Measurements from ENCODE around the gene GRK5.
"Not testable (repeated sequence)": the region's sequence is repeated elsewhere in the genome, so short reads cannot be mapped to it uniquely, and the experiment has no call there.

Gene GRK5

DNA sequence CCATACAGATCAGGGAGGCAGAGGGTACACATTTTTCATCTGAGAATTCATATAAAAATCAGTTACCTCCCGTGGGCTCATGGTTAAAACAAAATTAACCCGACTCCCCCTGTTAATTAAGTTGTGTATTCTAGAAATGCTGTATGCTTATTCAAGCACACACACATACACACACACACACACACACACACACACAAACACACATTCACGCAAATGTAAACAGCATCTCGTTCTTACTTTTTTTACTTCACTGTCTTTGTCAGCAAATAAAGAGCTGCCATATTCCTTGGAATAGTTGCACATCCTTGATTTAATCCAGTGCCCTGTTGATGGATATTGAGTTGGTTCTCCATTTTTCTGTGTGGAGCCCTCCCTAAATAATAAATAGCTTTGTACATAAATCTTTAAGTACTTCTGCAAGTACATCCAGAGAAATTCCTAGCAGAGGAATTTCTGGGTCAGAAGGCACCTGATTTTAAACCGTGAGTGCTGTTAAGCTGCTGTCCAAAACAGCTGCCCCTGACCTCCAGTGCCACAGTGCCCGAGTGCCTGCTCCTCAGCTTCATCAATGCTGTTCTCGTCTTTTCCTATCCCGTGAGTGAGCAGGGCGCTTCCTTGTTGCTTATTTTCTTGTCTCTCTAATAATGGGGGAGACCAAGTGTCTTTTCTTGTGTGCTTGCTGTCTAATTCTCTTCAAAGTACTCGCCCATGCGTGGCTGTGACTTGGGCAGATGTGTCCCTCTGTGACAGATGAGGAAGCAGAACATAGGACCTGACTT, 217.9 kb downstream of the GRK5 start:
- DNase-seq: no peak

DNA sequence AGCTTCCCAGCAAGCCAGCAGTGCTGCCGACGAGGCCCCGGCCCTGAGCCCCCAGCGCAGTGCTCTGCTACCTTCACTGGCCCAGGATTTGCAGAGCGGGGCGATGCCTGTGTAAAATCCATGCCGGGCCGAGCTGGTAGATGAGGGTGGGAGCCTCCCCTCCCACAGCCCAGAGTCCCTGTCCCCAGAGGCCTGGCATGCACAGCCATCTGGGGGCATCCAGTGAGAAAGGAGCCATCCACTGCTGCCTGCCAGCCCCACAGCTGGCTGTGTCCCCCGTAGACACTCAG, 218.5 kb downstream of the GRK5 start:
- DNase-seq: no peak

DNA sequence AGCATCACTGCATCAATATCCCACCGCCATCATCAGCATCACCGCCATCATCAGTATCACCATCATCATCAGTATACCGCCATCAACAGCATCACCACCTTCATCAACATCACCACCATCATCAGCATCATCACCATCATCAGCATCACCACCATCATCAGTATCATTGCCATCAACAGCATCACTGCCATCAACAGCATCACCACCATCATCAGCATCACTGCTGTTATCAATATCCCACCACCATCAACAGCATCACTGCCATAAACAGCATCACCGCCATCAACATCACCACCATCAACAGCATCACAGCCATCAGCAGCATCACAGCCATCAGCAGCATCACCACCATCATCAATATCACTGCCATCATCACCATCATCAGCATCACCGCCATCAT, 219.3 kb downstream of the GRK5 start:
- no peak for DNase-seq

DNA sequence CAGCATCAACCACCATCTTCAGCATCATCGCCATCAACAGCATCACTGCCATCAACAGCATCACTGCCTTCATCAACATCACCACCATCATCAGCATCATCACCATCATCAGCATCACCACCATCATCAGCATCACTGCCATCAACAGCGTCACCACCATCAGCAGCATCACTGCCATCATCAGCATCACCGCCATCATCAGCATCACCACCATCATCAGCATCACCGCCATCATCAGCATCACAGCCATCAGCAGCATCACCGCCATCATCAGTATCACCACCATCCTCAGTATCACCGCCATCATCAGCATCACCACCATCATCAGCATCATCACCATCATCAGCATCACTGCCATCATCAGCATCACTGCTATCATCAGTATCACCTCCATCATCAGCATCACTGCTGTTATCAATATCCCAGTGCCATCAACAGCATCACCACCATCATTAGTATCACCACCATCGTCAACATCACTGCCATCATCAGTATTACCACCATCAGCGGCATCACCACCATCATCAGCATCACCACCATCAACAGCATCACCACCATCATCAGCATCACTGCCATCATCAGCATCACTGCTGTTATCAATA, 220.0 kb downstream of the GRK5 start:
- DNase-seq: no peak

DNA sequence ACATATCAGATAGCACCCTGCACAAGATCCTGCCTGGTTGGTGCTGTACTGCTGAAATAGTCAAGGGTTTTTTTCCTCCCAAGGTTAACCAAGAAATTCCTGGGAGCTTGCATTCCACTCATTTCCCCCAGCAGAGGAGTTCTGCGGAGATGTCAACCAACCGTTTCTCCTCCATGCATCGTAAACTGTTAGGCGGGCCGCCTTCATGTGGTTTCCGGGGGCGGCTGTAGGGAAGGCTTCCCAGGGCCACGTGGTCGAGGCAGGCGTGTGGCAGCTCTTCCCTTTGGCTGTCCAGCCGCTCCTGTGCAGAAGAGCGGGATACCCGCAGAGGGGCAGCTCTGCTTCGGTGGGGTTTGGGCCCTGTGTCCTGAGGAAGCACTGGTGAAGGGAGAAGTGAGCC, 221.4 kb downstream of the GRK5 start:
- DNase-seq: no peak

DNA sequence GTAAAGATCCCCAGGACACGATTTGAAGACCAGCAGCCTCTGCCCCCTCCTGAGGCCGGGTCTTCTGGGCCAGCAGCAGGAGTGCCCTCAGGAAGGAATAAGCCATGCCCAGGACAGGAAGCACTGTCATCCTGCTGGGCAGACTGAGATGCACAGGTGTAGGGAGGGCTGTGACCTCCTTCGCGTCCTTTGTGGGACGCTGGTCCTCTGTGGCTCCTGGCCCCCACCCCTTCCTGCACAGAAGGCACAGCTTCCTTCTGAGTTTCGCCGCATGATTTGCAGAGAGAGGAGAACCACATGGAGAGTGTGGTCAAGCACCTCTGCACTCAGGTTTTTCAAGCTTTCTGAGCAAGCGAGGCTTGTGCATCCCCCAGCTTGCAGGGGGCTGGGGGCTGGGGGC, 222.4 kb downstream of the GRK5 start:
- no peak for DNase-seq

DNA sequence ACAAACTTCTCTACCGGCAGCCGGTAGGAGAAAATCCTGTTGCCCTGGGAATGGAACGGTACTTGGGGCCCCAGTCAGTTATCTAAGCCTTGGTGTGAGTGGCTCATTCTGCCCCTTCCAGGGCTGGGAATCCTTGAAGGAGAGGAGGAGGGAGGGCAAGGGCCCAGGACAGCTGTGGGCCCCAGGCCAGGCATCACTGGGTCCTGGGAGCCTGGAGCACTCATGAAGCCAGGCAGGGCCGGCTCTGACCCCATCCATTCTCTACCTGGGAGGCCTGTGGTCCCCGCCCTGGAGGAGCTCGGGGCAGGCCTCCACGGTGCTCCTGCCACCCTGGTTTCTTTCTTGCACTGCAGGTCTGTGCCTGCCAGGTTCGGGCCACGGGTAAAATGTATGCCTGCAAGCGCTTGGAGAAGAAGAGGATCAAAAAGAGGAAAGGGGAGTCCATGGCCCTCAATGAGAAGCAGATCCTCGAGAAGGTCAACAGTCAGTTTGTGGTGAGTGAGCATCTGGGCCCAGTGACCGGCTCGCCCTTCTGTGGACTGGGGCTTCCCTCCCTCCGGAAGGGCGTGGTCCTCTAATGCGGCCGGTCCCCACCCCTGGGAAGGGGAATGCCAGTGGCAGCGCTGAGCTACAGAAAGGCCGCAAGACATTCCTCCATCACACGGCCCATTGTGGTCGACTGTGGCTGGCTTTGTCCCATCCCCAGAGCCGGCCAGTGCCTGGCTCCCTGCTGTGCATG, 223.8 kb downstream of the GRK5 start:
- no peak for DNase-seq

DNA sequence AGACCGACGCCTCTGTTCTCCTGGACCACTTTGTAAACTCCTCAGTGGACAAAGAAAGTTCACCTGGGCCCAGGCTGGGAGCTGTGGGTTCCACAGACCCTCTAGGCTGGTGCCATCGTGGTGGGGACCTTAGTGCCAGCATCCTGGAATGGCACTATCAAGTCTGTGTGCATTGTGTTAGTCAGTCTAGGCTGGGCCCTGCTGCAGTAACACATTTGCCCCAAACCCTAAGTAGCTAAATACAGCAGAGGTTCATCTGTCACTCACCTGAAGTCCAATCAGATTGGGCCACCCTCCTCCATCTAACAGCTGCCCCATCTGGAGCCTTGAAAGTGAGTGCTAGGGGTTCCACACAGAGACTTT, 224.4 kb downstream of the GRK5 start:
- DNase-seq: no peak

DNA sequence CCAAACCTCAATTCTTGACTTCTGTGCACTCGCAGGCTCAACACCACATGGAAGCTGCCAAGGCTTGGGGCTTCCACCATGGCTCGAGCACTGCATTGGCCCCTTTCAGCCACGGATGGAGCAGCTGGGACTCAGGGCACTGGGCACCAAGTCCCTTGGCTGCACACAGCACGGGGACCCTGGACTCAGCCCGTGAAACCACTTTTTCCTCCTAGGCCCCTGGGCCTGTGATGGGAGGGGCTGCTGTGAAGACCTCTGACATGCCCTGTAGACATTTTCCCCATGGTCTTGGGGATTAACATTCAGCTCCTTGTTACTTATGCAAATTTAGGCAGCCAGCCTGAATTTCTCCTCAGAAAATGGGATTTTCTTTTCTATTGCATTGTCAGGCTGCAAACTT, 227.6 kb downstream of the GRK5 start:
- not testable (repeated sequence) for DNase-seq

DNA sequence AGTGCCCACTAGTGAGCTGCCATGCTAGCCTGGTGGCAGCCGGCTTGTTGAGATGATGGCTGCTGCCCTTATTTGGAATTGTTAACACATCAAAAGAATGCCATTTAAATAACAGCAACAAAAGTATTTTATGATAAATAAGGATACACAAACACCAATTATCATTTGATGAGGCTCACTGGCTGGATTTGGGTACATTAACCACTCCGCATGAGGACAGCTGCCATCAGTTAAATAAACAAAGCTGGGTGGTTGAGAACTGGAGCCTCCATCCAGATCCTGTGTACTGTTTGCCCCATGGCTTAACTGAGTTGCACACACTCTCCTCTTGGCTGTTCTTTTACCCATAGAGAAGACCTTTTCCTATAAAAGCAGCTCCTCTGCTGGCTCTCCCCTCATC, 231.3 kb downstream of the GRK5 start:
- no peak for DNase-seq

DNA sequence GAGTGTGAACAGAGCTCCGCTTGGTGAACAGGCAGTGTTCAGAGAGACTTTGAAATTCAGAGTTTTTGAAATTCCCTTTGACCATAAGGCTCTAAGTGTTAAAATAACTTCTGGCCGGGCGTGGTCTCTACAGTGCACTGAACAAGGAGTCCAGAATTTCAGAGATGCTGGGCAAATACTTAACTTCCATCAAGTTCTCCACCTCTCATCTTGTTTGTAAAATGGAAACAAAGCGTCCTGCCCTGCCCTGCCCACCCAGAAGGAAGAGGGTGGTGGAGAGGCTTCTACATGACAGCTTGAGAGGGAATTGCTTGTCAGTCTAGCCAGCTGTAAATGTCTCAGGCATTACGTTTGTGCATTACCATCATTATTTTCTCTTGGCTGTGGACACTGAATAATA, 232.6 kb downstream of the GRK5 start:
- no peak for DNase-seq

DNA sequence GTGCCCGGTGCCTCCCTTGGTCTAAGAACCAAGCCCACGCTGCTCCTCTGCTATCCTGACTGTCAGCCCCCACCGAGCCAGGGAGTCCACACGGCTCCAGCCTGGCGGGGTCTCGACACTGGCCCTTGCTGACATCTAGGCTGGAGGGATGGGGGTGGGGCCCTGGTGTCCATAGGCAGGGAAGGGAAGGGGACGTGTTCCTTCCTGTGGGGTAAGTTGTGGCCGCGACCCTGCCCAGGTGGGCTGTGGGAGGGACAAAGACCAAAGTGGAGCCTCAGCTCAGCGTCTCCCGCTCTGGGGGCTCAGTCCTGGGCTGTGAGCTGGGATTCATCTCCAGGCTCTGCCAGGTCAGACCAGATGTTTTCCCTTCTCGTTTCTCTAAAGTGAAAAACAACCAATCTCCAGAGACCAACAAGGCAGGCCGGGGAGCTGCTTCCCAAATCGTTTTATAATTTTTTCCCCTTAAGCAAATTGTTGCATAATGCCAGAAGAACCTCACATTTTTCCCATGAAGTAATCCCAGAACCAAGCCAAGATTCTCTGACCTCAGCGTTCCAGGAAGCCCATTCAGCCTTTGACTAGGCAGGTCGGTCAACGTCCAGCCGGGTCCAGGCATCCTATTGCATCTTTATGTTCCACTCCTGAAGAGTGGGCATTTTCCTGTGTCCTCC, 233.9 kb downstream of the GRK5 start:
- no peak for DNase-seq

DNA sequence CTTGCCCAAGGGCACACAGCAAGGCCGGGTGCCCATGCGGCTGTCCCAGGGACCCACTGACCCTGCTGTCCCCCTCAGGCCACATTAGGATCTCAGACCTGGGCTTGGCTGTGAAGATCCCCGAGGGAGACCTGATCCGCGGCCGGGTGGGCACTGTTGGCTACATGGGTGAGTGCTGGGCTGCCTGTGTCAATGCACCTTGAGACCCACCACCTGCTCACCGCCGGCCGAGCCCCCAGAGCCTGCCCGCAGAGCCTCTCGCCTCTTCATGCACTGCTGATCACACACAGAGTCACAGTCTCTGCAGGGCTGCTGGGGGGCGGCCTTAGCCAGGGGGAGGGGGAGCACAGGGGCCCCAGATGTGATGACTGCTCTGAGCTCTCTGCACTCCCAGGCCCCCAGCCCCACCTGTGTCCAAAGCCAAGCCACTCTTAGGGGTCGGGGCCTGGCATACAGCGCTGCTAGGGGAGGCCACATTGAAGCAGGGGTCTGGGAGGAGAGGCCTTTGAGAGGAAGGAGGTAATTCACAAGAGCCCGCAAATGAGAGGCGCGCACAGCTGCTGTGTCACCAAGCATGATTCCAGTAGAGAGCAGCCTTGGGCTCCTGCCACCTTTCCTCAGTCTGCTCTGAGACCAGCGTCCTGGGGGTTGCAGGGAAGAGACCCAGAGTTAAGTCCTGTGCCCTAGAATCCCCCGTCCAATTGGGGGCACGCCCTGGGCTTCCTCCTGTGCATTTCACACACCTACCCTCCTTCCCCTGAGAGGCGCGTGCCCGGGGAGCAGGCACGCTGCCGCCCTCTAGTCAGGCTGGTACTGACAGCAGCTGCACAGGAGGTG, 234.8 kb downstream of the GRK5 start:
- DNase-seq: no peak

DNA sequence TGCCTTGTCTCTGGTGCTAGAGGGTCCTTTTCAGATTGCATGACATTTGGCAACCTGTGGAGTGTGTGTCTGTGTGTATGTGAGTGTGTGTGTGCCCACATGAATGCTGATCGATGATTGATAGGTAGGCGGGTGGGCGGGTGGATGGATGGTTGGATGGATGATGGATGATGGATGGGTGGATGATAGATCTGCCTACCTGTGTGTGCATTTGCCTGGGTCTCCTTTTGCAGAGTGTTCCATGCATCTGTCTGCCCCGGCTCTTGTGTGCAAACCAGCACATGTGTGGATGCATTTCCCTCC, 235.3 kb downstream of the GRK5 start:
- no peak for DNase-seq

DNA sequence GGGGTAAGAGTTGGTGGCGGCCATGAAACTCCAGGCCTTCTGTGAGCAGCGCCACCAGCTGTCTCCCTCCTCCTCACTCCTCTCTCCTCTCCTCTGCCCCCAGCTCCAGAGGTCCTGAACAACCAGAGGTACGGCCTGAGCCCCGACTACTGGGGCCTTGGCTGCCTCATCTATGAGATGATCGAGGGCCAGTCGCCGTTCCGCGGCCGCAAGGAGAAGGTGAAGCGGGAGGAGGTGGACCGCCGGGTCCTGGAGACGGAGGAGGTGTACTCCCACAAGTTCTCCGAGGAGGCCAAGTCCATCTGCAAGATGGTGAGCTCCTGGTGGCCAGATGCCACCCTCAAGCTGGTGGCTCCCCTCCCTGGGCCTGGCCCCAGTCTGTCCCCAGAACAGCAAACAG, 236.1 kb downstream of the GRK5 start:
- DNase-seq: no peak

DNA sequence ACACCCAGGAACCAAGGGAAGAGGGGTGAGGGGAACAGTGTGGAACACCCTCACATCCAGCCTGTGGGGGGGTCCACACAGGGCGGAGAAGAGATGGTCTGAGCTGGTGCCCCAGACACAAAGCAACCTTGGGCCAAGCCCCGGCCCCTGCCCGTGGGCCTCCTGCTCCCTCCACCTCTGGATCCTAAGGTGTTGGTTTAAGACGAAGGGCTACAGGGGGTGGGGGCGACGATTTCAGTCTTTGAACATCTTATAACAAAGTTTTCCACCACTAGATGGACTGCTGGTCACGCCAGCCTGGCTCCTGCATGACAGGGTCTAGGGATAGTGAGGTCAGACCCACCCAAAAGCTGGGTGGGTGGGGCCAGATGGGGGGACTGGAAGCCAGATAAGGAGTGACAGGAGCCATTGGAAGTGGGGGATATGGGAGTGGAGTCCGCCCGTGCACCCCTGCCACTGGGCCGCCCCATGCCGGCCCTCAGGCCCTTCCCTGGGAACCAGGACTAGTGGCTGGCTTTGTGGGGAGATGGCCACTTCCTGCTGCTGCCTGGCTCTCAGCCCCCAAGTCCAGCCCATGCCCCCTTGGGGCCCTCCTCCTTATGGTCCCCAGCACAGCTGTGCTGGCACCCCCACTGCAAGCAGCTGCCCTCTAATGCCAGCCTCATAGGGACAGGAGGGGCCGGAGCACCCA, 236.7 kb downstream of the GRK5 start:
- no peak for DNase-seq

DNA sequence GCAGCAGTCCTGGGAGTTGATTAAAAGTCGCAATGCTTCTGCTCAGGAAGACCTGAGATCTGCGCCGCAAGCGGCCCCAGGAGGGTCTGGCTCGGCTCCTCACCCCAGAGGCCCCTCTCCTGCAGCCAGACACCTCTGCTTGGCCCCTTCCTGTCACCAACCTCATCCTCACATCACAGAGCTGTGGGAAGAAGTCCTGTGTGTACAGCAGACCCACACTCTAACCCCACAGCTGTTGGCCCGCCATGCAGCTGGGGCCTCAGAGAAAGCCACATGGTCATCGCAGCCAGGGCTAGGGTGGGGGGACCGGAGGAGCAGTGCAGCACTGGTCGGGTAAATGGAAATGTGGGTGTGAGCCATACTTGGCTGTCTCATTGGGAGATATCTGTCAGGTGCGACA, 237.5 kb downstream of the GRK5 start:
- DNase-seq: no peak

DNA sequence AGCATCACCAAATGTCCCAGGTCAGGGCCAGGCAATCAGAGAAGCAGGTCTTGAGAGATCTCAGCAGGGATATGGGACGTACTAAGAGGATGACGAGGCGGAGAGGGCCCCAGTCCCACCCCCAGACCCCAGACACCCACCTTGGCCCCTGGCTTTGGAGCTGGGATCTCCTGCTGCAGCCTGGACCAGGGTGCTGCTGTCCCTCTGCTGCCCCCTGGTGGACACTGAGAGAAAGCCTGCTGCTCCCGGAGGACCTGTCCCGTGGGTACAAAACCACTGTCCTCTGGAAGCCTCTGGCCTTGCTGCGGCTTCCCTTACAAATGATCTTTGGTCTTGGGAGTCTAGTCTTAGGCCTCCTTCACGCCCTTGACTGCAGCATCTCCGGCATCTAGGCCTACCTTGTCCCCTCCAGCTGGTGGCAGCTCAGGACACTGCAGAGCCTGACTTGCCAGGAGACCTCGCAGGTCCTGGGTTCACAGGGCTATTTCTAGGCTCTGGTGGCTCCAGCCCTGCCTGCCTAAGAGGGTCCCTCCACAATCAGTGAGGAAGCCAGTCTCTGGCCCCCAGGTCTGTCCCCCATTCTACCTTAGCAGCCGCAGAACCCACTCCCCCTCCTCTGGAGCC, 238.1 kb downstream of the GRK5 start:
- peak; percentile 83 for DNase-seq

DNA sequence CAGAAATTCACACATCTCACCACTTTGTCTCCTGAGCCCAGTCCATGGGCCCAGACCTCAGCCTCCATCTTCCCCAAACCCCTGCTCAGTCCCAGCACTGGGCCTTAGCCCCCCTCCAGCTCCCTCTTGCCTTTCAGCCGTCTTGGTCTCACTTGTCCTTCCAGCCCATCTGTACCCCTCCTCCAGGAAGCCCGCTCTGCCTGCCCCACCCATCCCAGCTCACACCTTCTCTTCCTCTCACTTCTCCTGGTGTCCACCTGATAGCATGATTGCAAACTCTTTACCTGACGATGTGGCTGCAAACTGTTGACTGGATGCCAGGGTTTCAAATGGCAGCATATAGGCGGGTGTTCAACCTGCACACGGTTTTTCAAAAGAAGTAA, 238.6 kb downstream of the GRK5 start:
- no peak for DNase-seq

DNA sequence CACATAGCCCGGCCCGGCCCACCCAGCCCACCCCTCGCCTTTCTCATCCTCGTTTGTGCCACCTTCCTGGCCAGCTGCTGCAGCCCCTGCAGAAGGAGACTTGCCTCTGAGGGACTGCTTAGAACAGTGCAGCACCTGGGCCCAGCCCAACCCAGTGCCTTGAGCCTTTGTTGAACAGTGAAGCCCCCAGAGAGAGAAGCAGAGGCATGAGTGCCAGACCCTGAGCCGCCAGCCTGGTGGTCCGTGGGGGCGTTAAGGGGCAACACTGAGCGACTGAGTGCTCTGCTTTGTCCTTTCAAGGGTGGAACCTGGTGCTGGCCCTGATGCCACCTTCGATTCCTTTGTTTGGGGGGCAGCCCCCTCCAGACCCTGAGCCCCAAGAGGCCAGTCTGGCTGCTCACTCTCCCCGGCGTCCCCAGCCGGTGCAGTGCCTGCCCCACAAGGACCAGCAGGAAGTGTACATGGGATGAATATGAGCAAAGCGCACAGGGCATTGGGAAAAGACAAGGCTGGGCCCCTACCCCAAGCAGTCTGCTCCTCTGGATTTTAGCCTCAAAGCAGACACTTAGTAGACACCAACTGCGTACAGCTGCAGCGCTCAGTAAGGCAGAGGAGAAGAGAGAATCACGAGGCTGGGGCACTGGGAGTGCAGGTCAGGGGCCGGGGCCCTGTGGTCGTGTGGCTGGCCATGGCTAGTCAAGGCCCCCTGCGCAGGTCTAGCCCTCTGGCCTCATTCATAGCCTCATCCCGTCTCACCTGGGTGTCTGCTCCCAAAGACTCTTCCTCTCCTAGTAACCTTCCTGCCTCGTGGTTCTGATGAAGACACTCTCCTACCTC, 239.3 kb downstream of the GRK5 start:
- no peak for DNase-seq

DNA sequence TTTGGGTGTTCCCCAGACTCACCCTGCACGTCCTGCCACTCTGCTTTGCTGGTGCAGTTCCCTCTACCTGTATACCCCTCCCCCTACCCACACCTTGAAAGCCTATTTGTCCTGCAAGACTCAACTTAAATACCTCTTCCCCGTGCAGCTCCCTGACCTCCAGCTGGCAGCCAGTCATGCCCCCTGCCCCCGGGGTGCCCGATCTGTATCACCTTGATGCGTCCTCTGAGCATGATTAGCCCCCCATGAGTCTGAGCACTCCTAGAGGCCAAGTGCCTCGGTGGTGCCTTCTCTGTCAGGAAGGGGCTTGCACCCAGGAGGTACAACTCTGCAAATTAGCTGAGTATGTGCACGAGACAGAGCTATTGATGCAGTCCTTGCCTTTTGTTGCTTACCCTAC, 240.1 kb downstream of the GRK5 start:
- no peak for DNase-seq
